Measurements from ENCODE around the gene THEMIS2. TPM values are rescaled to one million over a fixed set of nuclear protein-coding genes. Genes with fewer than 3 reads are reported as not detected.

THEMIS2 gene
- total and polyA plus RNA-seq, 2 of the 8 experiments (the other 6 are each of a cell fraction or from before 2014, with no cell fraction given): 12.4 to 28.0 TPM

- TF ChIP-seq CHD7 (IDR thresholded peaks at IDR 0.05; ENCODE audit: insufficient replicate concordance, low read length): no peak
- TF ChIP-seq ATF2 (IDR thresholded peaks at IDR 0.05; ENCODE audit: low read length): no peak
- no peak for TF ChIP-seq KDM5A (IDR thresholded peaks at IDR 0.05; ENCODE audit: low read length)
- TF ChIP-seq RXRA (IDR thresholded peaks at IDR 0.05; ENCODE audit: insufficient read depth, low read depth, low read length): no peak
- TF ChIP-seq KDM4A (IDR thresholded peaks at IDR 0.05; ENCODE audit: low read depth, low read length, severe bottlenecking): no peak
- TF ChIP-seq TCF12 (IDR thresholded peaks at IDR 0.05; ENCODE audit: low read depth, low read length): no peak
These were observed 15.6 kb upstream of the THEMIS2 start (continued) for GRCh38 chr1:27856561-27857343.
